Testis (tissue), 2 donors: ENCODE measurements around the gene LRRC7.

Experiments used
- CTCF ChIP-seq, 3 experiments: fragments of 450-650 bp in 2 of 3; fragments of 200-600 bp in 1 of 3; sonication (generic) in 1 of 3; IDR thresholded peaks; one replicate each; pipeline ENCODE4 v1.5.1; 2016 to 2019; ENCODE audit warnings: antibody characterized with exemption in 3 of 3, mild to moderate bottlenecking in 2 of 3, moderate library complexity in 1 of 3
- POLR2A ChIP-seq: fragments of 450-650 bp; IDR thresholded peaks from one replicate; pipeline ENCODE4 v1.6.1; 2017; ENCODE audit warnings: antibody characterized with exemption, mild to moderate bottlenecking, moderate library complexity

GRCh38 chr1:69920426-69920825, 352.7 kb downstream of the LRRC7 start:
- no peak for TF ChIP-seq CTCF (IDR thresholded peaks at IDR 0.05)
- TF ChIP-seq POLR2A: no peak
